Keratinocyte (primary cell): ENCODE results near the gene ZFP64.

Source experiments
- CTCF ChIP-seq, 3 experiments: IDR thresholded peaks in 1 of 3; conservative IDR thresholded peaks in 1 of 3; optimal IDR thresholded peaks in 1 of 3; 2 replicates in 2 of 3; 3 replicates in 1 of 3; pipeline versions ENCODE3 to v1.5.1; 2011; ENCODE audit warnings: low read length in 3 of 3, mild to moderate bottlenecking in 3 of 3, moderate library complexity in 2 of 3, control low read depth in 1 of 3, inconsistent platforms in 1 of 3; ENCODE audit not compliant: insufficient read depth in 2 of 3; ENCODE audit errors: extremely low read depth in 1 of 3
- EZH2 ChIP-seq: IDR thresholded peaks from one replicate; pipeline ENCODE4 v1.6.1; 2012; ENCODE audit warnings: inconsistent platforms, mild to moderate bottlenecking, low read length, moderate library complexity

GRCh38 chr20:52226370-52226769 is 34.8 kb upstream of the ZFP64 start:
- TF ChIP-seq CTCF (optimal IDR thresholded peaks at IDR 0.05 in 1 of 3, IDR thresholded peaks at IDR 0.05 in 1 of 3, conservative IDR thresholded peaks at IDR 0.05 in 1 of 3; ENCODE audit: extremely low read depth in 1 of 3, insufficient read depth in 2 of 3, low read length in 3 of 3) (no peak), EZH2 (no peak)
